ENCODE measurements around the gene PPID.
"Not testable (repeated sequence)": the region's sequence is repeated elsewhere in the genome, so short reads cannot be mapped to it uniquely, and the experiment has no call there.

PPID gene

GRCh38 chr4:158666892-158667291, 56.3 kb downstream of the PPID start:
- no peak for DNase-seq (ENCODE audit: low spot score)

DNA sequence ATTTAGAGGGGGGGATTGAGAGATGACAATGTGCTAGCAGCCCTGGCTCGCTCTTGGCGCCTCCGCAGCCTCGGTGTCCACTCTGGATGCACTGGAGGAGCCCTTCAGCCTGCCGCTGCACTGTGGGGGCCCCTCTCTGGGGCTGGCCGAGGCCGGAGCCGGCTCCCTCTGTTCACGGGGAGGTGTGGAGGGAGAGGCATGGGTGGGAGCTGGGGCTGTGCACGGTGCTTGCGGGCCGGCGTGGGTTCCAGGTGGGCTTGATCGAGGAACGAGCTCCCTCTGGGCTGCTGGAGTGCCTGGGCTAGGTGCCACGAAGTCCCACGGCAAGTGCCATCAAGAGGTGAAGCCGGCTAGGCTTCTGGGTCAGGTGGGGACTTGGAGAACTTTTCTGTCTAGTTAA, 58.4 kb downstream of the PPID start:
- DNase-seq (ENCODE audit: low spot score), result no peak

GRCh38 chr4:158663707-158664625, 59.2 kb downstream of the PPID start:
- DNase-seq (ENCODE audit: low spot score), result not testable (repeated sequence)

DNA sequence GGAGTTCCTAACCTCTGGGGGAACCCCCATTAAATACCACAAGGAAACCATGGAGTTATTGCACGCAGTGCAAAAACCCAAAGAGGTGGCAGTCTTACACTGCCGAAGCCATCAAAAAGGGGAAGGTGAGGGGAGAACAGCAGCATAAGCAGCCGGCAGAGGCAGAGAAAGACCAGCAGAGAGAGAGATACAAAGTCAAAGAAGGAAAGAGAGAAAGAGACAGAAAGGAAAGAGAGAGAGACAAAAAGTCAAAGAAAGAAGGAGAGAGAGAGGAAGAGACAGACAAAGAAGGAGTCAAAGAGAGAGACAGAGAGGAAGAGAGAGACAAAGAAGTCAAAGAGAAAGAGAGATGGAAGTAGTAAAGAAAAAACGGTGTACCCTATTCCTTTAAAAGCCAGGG, 59.9 kb downstream of the PPID start:
- not testable (repeated sequence) for DNase-seq (ENCODE audit: low spot score)

Data from AG20443 (cell line).